GM12878 (cell line): ENCODE measurements around the gene LAP3. TPM values are rescaled to one million over a fixed set of nuclear protein-coding genes. Genes with fewer than 3 reads are reported as not detected.

Source experiments
- ATAC-seq: fragments of 200-7000 bp; cut with Tn5 transposase; 3 replicates; pipeline ENCODE4 v1.9.1; 2020; ENCODE audit warnings: mild to moderate bottlenecking, moderate library complexity
- BruUV-seq: library from RNA; stranded (reverse); fragments of 400-500 nt; replicated peaks from 2 replicates; lab custom pipeline; 2021; lab: Mats Ljungman, UMichigan
- CTCF ChIA-PET: fragments of 300-600 bp; sonication (Branson Sonifier 250); formaldehyde crosslinking; extraction: SDS; loops from one replicate; lab custom pipeline; 2021; ENCODE audit warnings: inconsistent platforms; lab: Yijun Ruan, JAX
- POLR2A ChIA-PET: fragments of 350-600 bp; formaldehyde crosslinking; extraction: SDS; loops from one replicate; lab custom pipeline; 2021; ENCODE audit warnings: inconsistent platforms; lab: Charles Lee
- RAD21 ChIA-PET: fragments of 300-600 bp; sonication (Branson Sonifier 250); formaldehyde crosslinking; loops from one replicate; lab custom pipeline; 2023; ENCODE audit warnings: antibody characterized with exemption; ENCODE audit not compliant: unreplicated experiment; lab: Charles Lee
- SMC1A ChIA-PET: fragments of 300-600 bp; sonication (Branson Sonifier 250); formaldehyde crosslinking; loops from one replicate; lab custom pipeline; 2023; ENCODE audit not compliant: unreplicated experiment, uncharacterized antibody; lab: Charles Lee
- DNase-seq: peaks from one replicate; pipeline ENCODE4 v3.0.0-alpha.2; 2011; ENCODE audit warnings: low read depth, low spot score
- FAIRE-seq: peaks from 3 replicates; lab custom pipeline; 2011; peaks lifted over from hg19 to GRCh38; lab: Jason Lieb, UNC
- H2AFZ ChIP-seq: 2 replicates; pipeline ENCODE4 v1.6.0; 2011; ENCODE audit warnings: low read depth, low read length, control low read depth; ENCODE audit not compliant: control insufficient read depth
- H3K27ac ChIP-seq: 2 replicates; pipeline ENCODE4 v1.5.1; 2011; ENCODE audit warnings: control low read depth; ENCODE audit not compliant: control insufficient read depth, insufficient read depth
- H3K27me3 ChIP-seq, 2 experiments: replicated peaks in 1 of 2; 2 replicates each; pipeline versions ENCODE4 v1.6.0 to v1.6.1; 2011; ENCODE audit warnings: low read length in 1 of 2; ENCODE audit not compliant: control insufficient read depth in 2 of 2, insufficient read depth in 2 of 2
- H3K36me3 ChIP-seq, 2 experiments: 2 replicates each; pipeline ENCODE4 v1.5.1; 2011; ENCODE audit warnings: low read length in 1 of 2; ENCODE audit not compliant: control insufficient read depth in 2 of 2, insufficient read depth in 2 of 2
- H3K4me1 ChIP-seq: 2 replicates; pipeline ENCODE4 v1.6.1; 2011; ENCODE audit warnings: mild to moderate bottlenecking, low read length, moderate library complexity, mixed read lengths; ENCODE audit not compliant: control insufficient read depth, insufficient read depth
- H3K4me2 ChIP-seq: 2 replicates; pipeline ENCODE4 v1.6.0; 2011; ENCODE audit warnings: control low read depth; ENCODE audit not compliant: control insufficient read depth, insufficient read depth
- H3K4me3 ChIP-seq: fragments of 200-600 bp; sonication (generic); 2 replicates; pipeline ENCODE4 v1.5.1; 2016
- H3K79me2 ChIP-seq: 2 replicates; pipeline ENCODE4 v1.6.0; 2011; ENCODE audit warnings: low read length; ENCODE audit not compliant: control insufficient read depth, insufficient read depth
- H3K9ac ChIP-seq: 2 replicates; pipeline ENCODE4 v1.8.0; 2011; ENCODE audit warnings: low read length, control low read depth, mixed read lengths; ENCODE audit not compliant: control insufficient read depth, insufficient read depth
- H3K9me3 ChIP-seq: replicated peaks from 3 replicates; pipeline ENCODE4 v1.5.1; 2011; ENCODE audit warnings: mild to moderate bottlenecking, low read length; ENCODE audit not compliant: control insufficient read depth, insufficient read depth
- H4K20me1 ChIP-seq: 2 replicates; pipeline ENCODE4 v1.6.0; 2011; ENCODE audit not compliant: control insufficient read depth, insufficient read depth
- FOS ChIP-seq: IDR thresholded peaks from 3 replicates; pipeline ENCODE4 v1.6.1; 2011; ENCODE audit warnings: borderline replicate concordance; ENCODE audit not compliant: insufficient read length; ENCODE audit errors: extremely low read depth
- HDAC2 ChIP-seq: fragments of 200-600 bp; sonication (generic); IDR thresholded peaks from 2 replicates; pipeline ENCODE4 v1.6.1; 2017
- NR2F1 ChIP-seq: fragments of 450-650 bp; conservative IDR thresholded peaks from 2 replicates; pipeline ENCODE4 v1.6.1; 2017; ENCODE audit warnings: mild to moderate bottlenecking
- PML ChIP-seq: IDR thresholded peaks from 2 replicates; pipeline ENCODE4 v1.6.1; 2012; ENCODE audit warnings: low read length, inconsistent platforms
- RAD21 ChIP-seq: IDR thresholded peaks from 2 replicates; pipeline ENCODE4 v1.6.1; 2011; ENCODE audit warnings: mild to moderate bottlenecking, low read depth, low read length, moderate library complexity; ENCODE audit not compliant: insufficient read depth
- TCF7 ChIP-seq: IDR thresholded peaks from 2 replicates; pipeline ENCODE4 v1.6.1; 2014; ENCODE audit warnings: antibody characterized with exemption, borderline replicate concordance
- ZBED1 ChIP-seq: IDR thresholded peaks from 2 replicates; pipeline ENCODE4 v1.6.1; 2016; ENCODE audit warnings: borderline replicate concordance
- ZZZ3 ChIP-seq: IDR thresholded peaks from 2 replicates; pipeline ENCODE4 v1.6.1; 2011; ENCODE audit warnings: low read depth; ENCODE audit not compliant: control insufficient read depth, insufficient read length
- WGBS: methylation state at CpG from one replicate; pipeline ENCODE4 v1.1.6; 2016; ENCODE audit warnings: low lambda C conversion rate; ENCODE audit not compliant: insufficient replicate concordance, insufficient coverage; ENCODE audit errors: missing lambda C conversion rate; 5-methylcytosine and 5-hydroxymethylcytosine counted together
- in situ Hi-C: fragments of 300-500 bp; cut with MboI; formaldehyde crosslinking; loops from 9 replicates; pipeline ENCODE4 v1.14.3; 2018; ENCODE audit warnings: mixed read lengths
- intact Hi-C: fragments of 100-400 bp; cut with micrococcal nuclease; formaldehyde crosslinking; loops from one replicate; pipeline ENCODE4 v1.14.2; 2022; ENCODE audit not compliant: unreplicated experiment
- polyA plus RNA-seq, 11 experiments: library from polyadenylated mRNA; depleted of rRNA in 4 of 11; unstranded in 6 of 11; stranded (reverse) in 5 of 11; fragments of >200 nt; fragmentation: Nextera tagmentation in 4 of 11; fragmentation: Illumina TruSeq in 1 of 11; extraction: Ambion mirVana in 4 of 11; extraction: Trizol in 1 of 11; gene quantifications; 1 replicate in 1 of 11; 2 replicates in 10 of 11; pipeline versions ENCODE4 v1.2.1 to v1.2.3, GENCODE V29; 2011 to 2016; ENCODE audit warnings: inconsistent platforms in 2 of 11, missing spikeins in 2 of 11, low read depth in 1 of 11
- total RNA-seq, 4 experiments: library from RNA; depleted of rRNA in 3 of 4; stranded (reverse); fragments of >200 nt in 3 of 4; fragmentation: Illumina TruSeq in 1 of 4; extraction: Trizol in 1 of 4; gene quantifications; 2 replicates each; pipeline versions ENCODE4 v1.2.1 to v1.2.3, GENCODE V29; 2013 to 2021
- TF ChIP-seq, protein P1 (sequence below), 3 experiments: IDR thresholded peaks in 2 of 3; conservative IDR thresholded peaks in 1 of 3; 2 replicates each; pipeline ENCODE4 v1.5.1; 2011; ENCODE audit warnings: low read depth in 3 of 3, low read length in 3 of 3, mild to moderate bottlenecking in 3 of 3, control low read depth in 2 of 3, moderate library complexity in 2 of 3, inconsistent platforms in 1 of 3, mixed read lengths in 1 of 3; ENCODE audit not compliant: control insufficient read depth in 2 of 3, insufficient read depth in 1 of 3; ENCODE audit errors: extremely low read depth in 1 of 3
- TF ChIP-seq, protein P2 (sequence below): fragments of 450-650 bp; IDR thresholded peaks from 2 replicates; pipeline ENCODE4 v1.6.1; 2017; ENCODE audit warnings: borderline replicate concordance

LAP3 gene
- total and polyA plus RNA-seq, 10 of the 15 experiments (the other 5 are each of a cell fraction or from before 2014, with no cell fraction given), result 134 to 249 (median 204) TPM

DNA sequence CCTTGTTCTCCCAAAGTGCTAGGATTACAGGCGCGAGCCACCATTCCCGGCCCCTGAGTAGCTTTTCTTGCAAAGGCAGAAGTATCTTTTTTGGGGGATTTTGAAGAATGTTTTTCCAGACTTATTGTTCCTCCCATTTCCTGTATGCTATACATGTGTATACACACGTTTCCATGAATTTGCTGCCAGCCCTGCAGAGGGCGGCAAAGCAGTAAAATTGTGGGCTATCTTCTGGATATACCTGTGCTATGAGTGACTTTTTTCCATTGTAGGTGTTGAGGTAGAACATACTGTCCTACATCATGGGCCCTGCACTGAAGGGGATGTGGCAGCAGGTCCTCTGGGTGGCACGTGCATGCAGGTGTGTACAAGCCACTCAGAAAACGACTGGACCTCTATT, 20.5 kb downstream of the LAP3 start:
- Histone ChIP-seq H3K4me2 (no peak overlapping the region), H3K27ac (no peak overlapping the region), H3K9me3 (no peaks in the 10 kb centered on the region), H3K27me3 (no peaks in the 10 kb centered on the region), H3K36me3 (peaks cover 18 to 55% of the 10 kb centered on the region in 2 experiments), H4K20me1 (peaks cover 13% of the 10 kb centered on the region; the same call in 1 of the 2 replicates), H3K79me2 (peaks cover 14% of the 10 kb centered on the region), H3K4me3 (no peak overlapping the region), H3K4me1 (peaks cover 23% of the 10 kb centered on the region), H2AFZ (no peak overlapping the region), H3K9ac (no peak overlapping the region)
- ChIA-PET POLR2A (no interaction called here), SMC1A (interaction anchor here (0.7 kb wide), 1 partner anchor 17 kb away, joined by 3 read pairs; the partner anchor contains the start of gene MED28), CTCF (interaction anchor here (0.6 to 1.0 kb wide), 2 partner anchors 49 to 367 kb away, joined by 4 to 5 read pairs; no protein-coding TSS in a partner anchor), RAD21 (no interaction called here)
- WGBS, result 86% methylated on average over 7 of the region's 7 CpGs
- FAIRE-seq (no peak), DNase-seq (no peak), ATAC-seq (no peak)
- no TSS peak for BruUV-seq
- intact Hi-C loops (no loop called here), in situ Hi-C loops (no loop called here)
- TF ChIP-seq HDAC2, result no peak
- no peak for TF ChIP-seq FOS
- no peak for TF ChIP-seq ZBED1
- no peak for TF ChIP-seq ZZZ3
- TF ChIP-seq, protein P1, sequence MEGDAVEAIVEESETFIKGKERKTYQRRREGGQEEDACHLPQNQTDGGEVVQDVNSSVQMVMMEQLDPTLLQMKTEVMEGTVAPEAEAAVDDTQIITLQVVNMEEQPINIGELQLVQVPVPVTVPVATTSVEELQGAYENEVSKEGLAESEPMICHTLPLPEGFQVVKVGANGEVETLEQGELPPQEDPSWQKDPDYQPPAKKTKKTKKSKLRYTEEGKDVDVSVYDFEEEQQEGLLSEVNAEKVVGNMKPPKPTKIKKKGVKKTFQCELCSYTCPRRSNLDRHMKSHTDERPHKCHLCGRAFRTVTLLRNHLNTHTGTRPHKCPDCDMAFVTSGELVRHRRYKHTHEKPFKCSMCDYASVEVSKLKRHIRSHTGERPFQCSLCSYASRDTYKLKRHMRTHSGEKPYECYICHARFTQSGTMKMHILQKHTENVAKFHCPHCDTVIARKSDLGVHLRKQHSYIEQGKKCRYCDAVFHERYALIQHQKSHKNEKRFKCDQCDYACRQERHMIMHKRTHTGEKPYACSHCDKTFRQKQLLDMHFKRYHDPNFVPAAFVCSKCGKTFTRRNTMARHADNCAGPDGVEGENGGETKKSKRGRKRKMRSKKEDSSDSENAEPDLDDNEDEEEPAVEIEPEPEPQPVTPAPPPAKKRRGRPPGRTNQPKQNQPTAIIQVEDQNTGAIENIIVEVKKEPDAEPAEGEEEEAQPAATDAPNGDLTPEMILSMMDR (IDR thresholded peaks at IDR 0.05 in 2 of 3, conservative IDR thresholded peaks at IDR 0.05 in 1 of 3; ENCODE audit: control insufficient read depth in 2 of 3, extremely low read depth in 1 of 3, insufficient read depth in 1 of 3, low read depth in 3 of 3, low read length in 3 of 3), result peak in 2 of 3 experiments; percentile 7 to 24; a peak in 1 of 6 replicates
- TF ChIP-seq RAD21, result 0 out of 2 replicates have a peak, but pooled peaks have one; percentile 9
- TF ChIP-seq PML, result no peak
- TF ChIP-seq, protein P2, sequence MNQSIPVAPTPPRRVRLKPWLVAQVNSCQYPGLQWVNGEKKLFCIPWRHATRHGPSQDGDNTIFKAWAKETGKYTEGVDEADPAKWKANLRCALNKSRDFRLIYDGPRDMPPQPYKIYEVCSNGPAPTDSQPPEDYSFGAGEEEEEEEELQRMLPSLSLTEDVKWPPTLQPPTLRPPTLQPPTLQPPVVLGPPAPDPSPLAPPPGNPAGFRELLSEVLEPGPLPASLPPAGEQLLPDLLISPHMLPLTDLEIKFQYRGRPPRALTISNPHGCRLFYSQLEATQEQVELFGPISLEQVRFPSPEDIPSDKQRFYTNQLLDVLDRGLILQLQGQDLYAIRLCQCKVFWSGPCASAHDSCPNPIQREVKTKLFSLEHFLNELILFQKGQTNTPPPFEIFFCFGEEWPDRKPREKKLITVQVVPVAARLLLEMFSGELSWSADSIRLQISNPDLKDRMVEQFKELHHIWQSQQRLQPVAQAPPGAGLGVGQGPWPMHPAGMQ, result no peak
- no peak for TF ChIP-seq NR2F1
- no peak for TF ChIP-seq TCF7
